Panc1 (cell line): Measurements from ENCODE around the gene ACSS3. TPM values are rescaled to one million over a fixed set of nuclear protein-coding genes. Genes with fewer than 3 reads are reported as not detected.

Experiments
- ATAC-seq: fragments of 200-7000 bp; cut with Tn5 transposase; 2 replicates; pipeline ENCODE4 v1.9.1; 2020; ENCODE audit warnings: mild to moderate bottlenecking, moderate library complexity
- BruUV-seq: library from RNA; stranded (reverse); fragments of 400-500 nt; replicated peaks from 2 replicates; lab custom pipeline; 2021; lab: Mats Ljungman, UMichigan
- CTCF ChIA-PET: fragments of 300-600 bp; sonication (Branson Sonifier 250); formaldehyde crosslinking; loops from one replicate; lab custom pipeline; 2022; ENCODE audit warnings: antibody characterized with exemption; lab: Charles Lee
- POLR2A ChIA-PET: fragments of 300-600 bp; sonication (Branson Sonifier 250); formaldehyde crosslinking; loops from one replicate; lab custom pipeline; 2022; ENCODE audit warnings: antibody characterized with exemption; lab: Charles Lee
- DNase-seq: peaks from one replicate; pipeline ENCODE4 v3.0.0-alpha.2; 2010; ENCODE audit warnings: low read depth, low spot score
- H3K27ac ChIP-seq: 2 replicates; pipeline ENCODE4 v1.5.1; 2011; ENCODE audit warnings: mild to moderate bottlenecking, low read length, inconsistent platforms
- H3K27me3 ChIP-seq: fragments of 200-500 bp; sonication (Bioruptor generic); 2 replicates; pipeline ENCODE4 v1.6.0; 2014; ENCODE audit warnings: low read length, inconsistent platforms; ENCODE audit not compliant: control insufficient read depth, insufficient read depth
- H3K36me3 ChIP-seq: fragments of 200-500 bp; sonication (Bioruptor generic); 2 replicates; pipeline ENCODE4 v1.5.1; 2014; ENCODE audit warnings: inconsistent platforms, mild to moderate bottlenecking, low read length, moderate library complexity; ENCODE audit not compliant: control insufficient read depth, insufficient read depth
- H3K4me1 ChIP-seq: 2 replicates; pipeline ENCODE4 v1.5.1; 2011; ENCODE audit warnings: inconsistent platforms, mild to moderate bottlenecking, low read length, moderate library complexity; ENCODE audit not compliant: control insufficient read depth, insufficient read depth
- H3K4me3 ChIP-seq, 2 experiments: 2 replicates each; pipeline ENCODE4 v1.5.1; 2011 to 2012; ENCODE audit warnings: low read depth in 2 of 2, low read length in 2 of 2, mild to moderate bottlenecking in 2 of 2, inconsistent platforms in 1 of 2, moderate library complexity in 1 of 2
- H3K9me3 ChIP-seq: fragments of 200-500 bp; sonication (Bioruptor generic); 2 replicates; pipeline ENCODE4 v1.5.1; 2014; ENCODE audit warnings: low read depth, mild to moderate bottlenecking, inconsistent platforms, low read length, moderate library complexity; ENCODE audit not compliant: control insufficient read depth, insufficient read depth
- POLR2AphosphoS5 ChIP-seq: IDR thresholded peaks from 2 replicates; pipeline ENCODE4 v1.6.1; 2012; ENCODE audit warnings: mild to moderate bottlenecking, low read depth, low read length, moderate library complexity
- REST ChIP-seq, 2 experiments: IDR thresholded peaks; 2 replicates each; pipeline ENCODE4 v1.6.1; 2011 to 2012; ENCODE audit warnings: low read depth in 2 of 2, control low read depth in 1 of 2, low read length in 1 of 2, mild to moderate bottlenecking in 1 of 2, moderate library complexity in 1 of 2; ENCODE audit not compliant: insufficient read depth in 1 of 2
- SIN3A ChIP-seq: IDR thresholded peaks from 2 replicates; pipeline ENCODE4 v1.6.1; 2012; ENCODE audit warnings: low read depth, mild to moderate bottlenecking, low read length, moderate library complexity, borderline replicate concordance; ENCODE audit not compliant: insufficient read depth
- TCF7L2 ChIP-seq: IDR thresholded peaks from 2 replicates; pipeline ENCODE4 v1.6.1; 2011; ENCODE audit warnings: mild to moderate bottlenecking, low read depth, low read length, inconsistent platforms
- in situ Hi-C: cut with HindIII; loops from 2 replicates; pipeline ENCODE4 v1.10.0; 2016; ENCODE audit warnings: low sequenced_read_pairs, low pct_unique_long_range_greater_than_20kb
- intact Hi-C: fragments of 100-400 bp; cut with micrococcal nuclease; formaldehyde crosslinking; loops from one replicate; pipeline ENCODE4 v1.10.0; 2022; ENCODE audit not compliant: unreplicated experiment
- total RNA-seq: library from RNA; stranded (reverse); gene quantifications from one replicate; pipeline ENCODE4 v1.2.1, GENCODE V29; 2021; ENCODE audit not compliant: unreplicated experiment
- TF ChIP-seq, protein P1 (sequence below): fragments of 450-650 bp; IDR thresholded peaks from 2 replicates; pipeline ENCODE4 v1.5.1; 2017; ENCODE audit warnings: mild to moderate bottlenecking

The ACSS3 gene
- total RNA-seq, 1 experiment from 2014 or later: 0.10 TPM

- Histone ChIP-seq H3K9me3 (no peaks in the 10 kb centered on the region), H3K27me3 (no peaks in the 10 kb centered on the region), H3K27ac (no peak overlapping the region), H3K4me3 (no peak overlapping the region), H3K36me3 (no peaks in the 10 kb centered on the region), H3K4me1 (no peaks in the 10 kb centered on the region)
- ChIA-PET POLR2A (interaction anchor here (0.6 kb wide), 1 partner anchor 728 kb away, joined by 3 read pairs; no protein-coding TSS in a partner anchor), CTCF (no interaction called here)
- intact Hi-C loops (loop anchor here (10.0 kb wide), 1 partner anchor 785 kb away; no protein-coding TSS in a partner anchor), in situ Hi-C loops (no loop called here)
- BruUV-seq: no TSS peak
- TF ChIP-seq SIN3A (no peak), TCF7L2 (no peak), POLR2AphosphoS5 (no peak), REST (IDR thresholded peaks at IDR 0.05; ENCODE audit: insufficient read depth in 1 of 2, low read depth in 2 of 2, low read length in 1 of 2) (no peak)
- TF ChIP-seq, protein P1, sequence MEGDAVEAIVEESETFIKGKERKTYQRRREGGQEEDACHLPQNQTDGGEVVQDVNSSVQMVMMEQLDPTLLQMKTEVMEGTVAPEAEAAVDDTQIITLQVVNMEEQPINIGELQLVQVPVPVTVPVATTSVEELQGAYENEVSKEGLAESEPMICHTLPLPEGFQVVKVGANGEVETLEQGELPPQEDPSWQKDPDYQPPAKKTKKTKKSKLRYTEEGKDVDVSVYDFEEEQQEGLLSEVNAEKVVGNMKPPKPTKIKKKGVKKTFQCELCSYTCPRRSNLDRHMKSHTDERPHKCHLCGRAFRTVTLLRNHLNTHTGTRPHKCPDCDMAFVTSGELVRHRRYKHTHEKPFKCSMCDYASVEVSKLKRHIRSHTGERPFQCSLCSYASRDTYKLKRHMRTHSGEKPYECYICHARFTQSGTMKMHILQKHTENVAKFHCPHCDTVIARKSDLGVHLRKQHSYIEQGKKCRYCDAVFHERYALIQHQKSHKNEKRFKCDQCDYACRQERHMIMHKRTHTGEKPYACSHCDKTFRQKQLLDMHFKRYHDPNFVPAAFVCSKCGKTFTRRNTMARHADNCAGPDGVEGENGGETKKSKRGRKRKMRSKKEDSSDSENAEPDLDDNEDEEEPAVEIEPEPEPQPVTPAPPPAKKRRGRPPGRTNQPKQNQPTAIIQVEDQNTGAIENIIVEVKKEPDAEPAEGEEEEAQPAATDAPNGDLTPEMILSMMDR: no peak
- no peak for ATAC-seq
- no peak for DNase-seq
Measured at GRCh38 chr12:81259360-81259759, 181.5 kb downstream of the ACSS3 start.

DNA sequence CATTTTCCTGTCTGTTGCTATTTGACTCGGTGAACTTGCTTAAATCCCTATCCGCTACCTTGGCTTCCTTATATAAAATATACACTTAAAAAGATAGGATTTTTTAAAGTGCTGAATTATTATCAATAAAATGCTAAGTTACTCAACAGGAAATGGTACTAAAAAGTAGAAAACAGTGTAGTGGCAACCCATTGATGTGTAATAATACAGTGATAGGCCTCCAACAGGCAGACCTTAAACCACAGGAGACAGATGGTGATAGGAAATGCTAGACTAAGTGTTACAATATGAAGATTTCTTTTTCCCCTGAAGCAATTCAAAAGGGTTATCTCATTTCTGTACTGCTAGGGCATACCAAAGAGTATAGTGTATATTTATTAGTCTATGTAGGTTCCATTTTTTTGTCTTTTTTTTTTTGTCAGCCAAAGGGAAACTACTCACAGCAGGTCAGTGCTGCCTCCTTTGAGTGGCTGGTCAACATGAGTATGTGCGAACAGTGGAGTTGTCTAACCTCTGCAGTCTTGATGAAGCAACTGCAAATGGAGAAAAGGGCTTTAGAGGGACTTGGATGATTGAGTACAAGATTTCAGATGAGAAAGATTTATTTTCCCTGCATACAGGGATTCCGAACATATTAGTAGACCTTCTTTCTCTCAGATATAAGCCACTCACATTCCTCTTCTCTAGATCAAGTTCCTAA lies 183.8 kb downstream of the ACSS3 start:
- intact Hi-C loops: no loop called here
- POLR2A ChIA-PET: no interaction called here
- in situ Hi-C loops: no loop called here

More for the DNA sequence above, 183.8 kb downstream of the ACSS3 start:
- H3K4me3 ChIP-seq: no peak overlapping the region
- no peaks in the 10 kb centered on the region for H3K27me3 ChIP-seq
- no peaks in the 10 kb centered on the region for H3K36me3 ChIP-seq
- TF ChIP-seq, protein P1: no peak
- TF ChIP-seq REST (IDR thresholded peaks at IDR 0.05; ENCODE audit: insufficient read depth in 1 of 2, low read depth in 2 of 2, low read length in 1 of 2): no peak
- ATAC-seq (no peak), DNase-seq (no peak)
- H3K27ac ChIP-seq: no peak overlapping the region
- BruUV-seq: no TSS peak
- H3K4me1 ChIP-seq: no peaks in the 10 kb centered on the region
- no peaks in the 10 kb centered on the region for H3K9me3 ChIP-seq
- CTCF ChIA-PET: no interaction called here
